ENCODE data around the gene TRAPPC12. TPM values are rescaled to one million over a fixed set of nuclear protein-coding genes. Genes with fewer than 3 reads are reported as not detected.

TRAPPC12 gene
- total RNA-seq, 6 experiments from 2014 or later = 69.1 to 83.3 (median 74.8) TPM

- no peak for DNase-seq
- no peak overlapping the region for H3K27ac Mint-ChIP-seq
- peaks cover 16% of the 10 kb centered on the region for H3K36me3 Mint-ChIP-seq (ENCODE audit: low read depth)
- H3K27me3 Mint-ChIP-seq (ENCODE audit: insufficient read depth) = no peaks in the 10 kb centered on the region; the same call in 1 of the 2 replicates
- H3K4me1 Mint-ChIP-seq (ENCODE audit: low read depth) = peaks cover 4% of the 10 kb centered on the region
- H3K4me3 Mint-ChIP-seq = no peak overlapping the region
- no peaks in the 10 kb centered on the region for H3K9me3 Mint-ChIP-seq
- TF ChIP-seq CTCF (IDR thresholded peaks at IDR 0.05) = no peak
These were observed 80.7 kb downstream of the TRAPPC12 start for GRCh38 chr2:3460156-3460555.

DNA sequence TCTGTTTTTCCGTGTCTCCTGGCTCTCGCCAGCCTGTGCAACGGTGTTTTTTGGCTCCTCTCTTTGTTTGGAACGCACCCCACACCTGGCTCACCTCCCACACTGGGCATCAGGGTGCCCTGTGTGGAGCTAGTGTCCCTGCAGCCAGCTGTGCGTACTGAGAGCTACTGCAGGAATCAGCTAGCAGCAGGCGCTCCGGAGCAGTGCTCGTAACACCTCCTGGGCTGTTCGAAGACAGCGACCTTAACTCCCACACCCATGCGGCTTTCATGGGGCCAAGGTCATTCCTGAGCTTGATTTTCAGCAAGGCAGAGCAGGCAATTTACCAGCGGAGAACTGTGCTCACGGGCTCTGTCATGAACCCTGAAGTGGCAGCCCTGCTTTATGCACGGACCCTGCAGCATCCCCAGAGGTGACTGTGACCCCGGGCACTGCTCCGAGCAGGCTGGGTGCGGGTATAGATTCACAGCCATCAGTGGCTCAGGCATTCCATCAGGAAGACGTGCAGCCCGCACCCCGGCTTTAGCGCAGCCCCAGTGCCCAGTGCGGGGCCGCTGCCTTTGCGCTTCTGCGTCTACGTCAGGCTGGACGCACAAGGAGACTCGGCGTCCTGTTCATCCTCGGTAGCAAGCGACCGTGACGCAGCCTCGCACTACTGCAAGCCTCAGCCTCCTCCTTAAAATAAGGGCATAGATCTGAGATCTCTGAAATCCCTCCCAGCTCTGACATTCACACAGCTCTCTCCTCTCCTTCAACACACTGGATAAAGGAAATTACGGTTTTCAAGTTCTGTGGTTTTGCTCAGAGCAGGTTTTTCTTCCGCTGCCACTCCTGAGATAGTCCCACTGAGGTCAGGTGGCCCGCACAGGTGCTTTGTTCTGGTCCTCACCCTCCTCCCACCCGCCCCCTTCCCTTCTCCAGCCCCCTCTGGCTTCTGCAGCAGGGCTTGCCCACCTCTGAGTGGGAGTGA lies 81.6 kb downstream of the TRAPPC12 start:
- H3K4me3 Mint-ChIP-seq = no peak overlapping the region
- H3K4me1 Mint-ChIP-seq (ENCODE audit: low read depth) = peaks cover 14% of the 10 kb centered on the region
- no peak overlapping the region for H3K27ac Mint-ChIP-seq
- no peak for DNase-seq
- no peaks in the 10 kb centered on the region for H3K9me3 Mint-ChIP-seq
- no peak for TF ChIP-seq CTCF (IDR thresholded peaks at IDR 0.05)
- H3K36me3 Mint-ChIP-seq (ENCODE audit: low read depth) = peaks cover 17% of the 10 kb centered on the region
- no peaks in the 10 kb centered on the region for H3K27me3 Mint-ChIP-seq (ENCODE audit: insufficient read depth)

DNA sequence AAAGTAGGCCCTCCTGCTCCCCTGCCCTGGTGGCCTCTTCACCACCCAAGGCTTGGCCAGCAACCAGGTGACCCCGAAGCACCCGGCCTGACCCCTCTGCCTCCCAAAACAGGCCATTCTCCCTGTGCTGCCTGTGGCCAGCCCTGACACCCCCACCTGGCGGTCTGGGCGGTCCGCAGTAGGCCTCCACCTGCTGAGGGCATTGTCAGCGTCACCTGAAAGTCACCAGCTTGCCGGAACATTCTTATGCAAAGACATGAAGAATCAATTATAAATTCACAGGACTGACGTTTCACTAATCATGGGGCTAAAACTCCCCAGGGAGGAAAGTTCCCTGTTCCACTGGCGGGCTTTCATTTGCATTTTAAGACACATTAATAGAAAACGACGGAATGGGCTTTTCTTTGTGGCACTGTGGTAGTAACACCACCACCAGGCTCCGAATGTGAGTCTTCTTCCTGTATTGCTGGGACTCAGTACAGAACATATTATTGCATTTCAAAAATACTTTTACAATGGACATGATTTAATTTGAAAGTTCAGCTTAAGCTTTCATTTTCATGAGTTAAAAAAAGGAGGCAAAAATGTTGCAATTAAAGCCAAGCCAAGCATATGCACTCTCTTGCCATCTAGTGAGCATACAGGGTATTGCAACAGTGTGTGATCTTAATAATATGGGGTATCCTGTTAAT lies 82.5 kb downstream of the TRAPPC12 start:
- Mint-ChIP-seq H3K4me3 (no peak overlapping the region), H3K27ac (no peak overlapping the region), H3K36me3 (ENCODE audit: low read depth) (peaks cover 16% of the 10 kb centered on the region; the same call in 1 of the 2 replicates), H3K9me3 (no peaks in the 10 kb centered on the region), H3K4me1 (ENCODE audit: low read depth) (peaks cover 17% of the 10 kb centered on the region), H3K27me3 (ENCODE audit: insufficient read depth) (no peaks in the 10 kb centered on the region)
- DNase-seq = peak; percentile 53
- TF ChIP-seq CTCF (IDR thresholded peaks at IDR 0.05) = peak; percentile 96

- peaks cover 17% of the 10 kb centered on the region for H3K4me1 Mint-ChIP-seq (ENCODE audit: low read depth)
- no peaks in the 10 kb centered on the region for H3K9me3 Mint-ChIP-seq
- peak; percentile 65 for TF ChIP-seq CTCF (IDR thresholded peaks at IDR 0.05)
These were observed 83.1 kb downstream of the TRAPPC12 start for GRCh38 chr2:3462493-3463104.

DNA sequence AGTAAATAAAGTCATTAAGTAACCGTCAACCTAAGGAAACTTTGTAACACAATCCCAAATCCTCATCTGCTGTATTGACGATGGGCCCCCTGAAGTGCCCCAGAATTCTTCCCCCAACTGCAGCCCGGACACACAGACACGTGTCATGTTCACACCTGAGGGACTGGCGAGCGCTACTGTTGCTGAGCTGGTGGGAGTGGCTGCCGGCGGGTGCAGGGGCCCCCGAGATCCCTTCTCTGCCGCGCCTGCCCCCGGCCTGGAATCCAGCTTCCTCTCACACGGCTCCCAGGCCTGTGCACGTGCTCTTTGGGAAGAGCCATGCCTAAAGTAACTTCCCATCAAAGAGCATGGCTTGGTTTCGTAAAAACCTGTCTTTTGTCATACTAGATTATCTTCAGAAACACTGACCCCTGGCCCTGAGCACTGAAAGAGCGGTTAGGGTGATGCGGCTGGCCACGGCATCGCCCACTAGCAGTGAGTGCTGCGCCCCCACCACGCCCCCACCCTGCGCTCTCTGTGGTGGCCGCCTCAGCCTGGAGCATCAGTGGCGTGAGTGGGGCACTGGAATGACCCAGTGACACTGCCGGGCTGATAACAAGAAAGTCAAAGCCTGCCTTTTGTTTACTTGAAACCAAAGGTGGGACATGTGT lies 83.8 kb downstream of the TRAPPC12 start:
- TF ChIP-seq CTCF (IDR thresholded peaks at IDR 0.05) = no peak
- Mint-ChIP-seq H3K27me3 (ENCODE audit: insufficient read depth) (no peaks in the 10 kb centered on the region), H3K4me3 (no peak overlapping the region), H3K27ac (no peak overlapping the region), H3K4me1 (ENCODE audit: low read depth) (peaks cover 22% of the 10 kb centered on the region), H3K9me3 (no peaks in the 10 kb centered on the region), H3K36me3 (ENCODE audit: low read depth) (peaks cover 24% of the 10 kb centered on the region)
- no peak for DNase-seq

More at GRCh38 chr2:3462493-3463104, 83.1 kb downstream of the TRAPPC12 start:
- H3K4me3 Mint-ChIP-seq = no peak overlapping the region
- no peaks in the 10 kb centered on the region for H3K27me3 Mint-ChIP-seq (ENCODE audit: insufficient read depth)
- no peak for DNase-seq
- no peak overlapping the region for H3K27ac Mint-ChIP-seq
- H3K36me3 Mint-ChIP-seq (ENCODE audit: low read depth) = peaks cover 17% of the 10 kb centered on the region; the same call in 1 of the 2 replicates

Measured in HFFc6 (cell line).